Gastrocnemius medialis (tissue), 4 donors: Measurements from ENCODE around the gene GRID1. TPM values are rescaled to one million over a fixed set of nuclear protein-coding genes. Genes with fewer than 3 reads are reported as not detected.

ENCODE experiments used
- ATAC-seq, 2 donors: fragments of 150-250 bp; one replicate each; pipeline ENCODE4 v1.9.1; 2016
- DNase-seq, 2 donors: peaks; one replicate each; pipeline ENCODE4 v3.0.0-alpha.2; 2019
- H3K27ac ChIP-seq, 4 donors: fragments of 200-600 bp; sonication (generic); 1 replicate in 1 of 4; 2 replicates in 3 of 4; pipeline ENCODE4 v1.5.1; 2016 to 2018; ENCODE audit warnings: mild to moderate bottlenecking in 2 of 4, moderate library complexity in 1 of 4
- H3K27me3 ChIP-seq, 3 donors: fragments of 200-600 bp; sonication (generic) in 2 of 3; 1 replicate in 1 of 3; 2 replicates in 2 of 3; pipeline versions ENCODE4 v1.5.1 to v1.6.0; 2016 to 2019; ENCODE audit warnings: mild to moderate bottlenecking in 1 of 3, moderate library complexity in 1 of 3
- H3K36me3 ChIP-seq, 2 donors: fragments of 200-600 bp; sonication (generic) in 1 of 2; one replicate each; pipeline ENCODE4 v1.5.1; 2017 to 2018
- H3K4me1 ChIP-seq, 2 donors: fragments of 200-600 bp; sonication (generic) in 1 of 2; one replicate each; pipeline ENCODE4 v1.5.1; 2016 to 2017; ENCODE audit warnings: mild to moderate bottlenecking in 2 of 2
- H3K4me3 ChIP-seq, 4 donors: fragments of 200-600 bp; sonication (generic) in 3 of 4; 1 replicate in 1 of 4; 2 replicates in 3 of 4; pipeline ENCODE4 v1.5.1; 2016 to 2019; ENCODE audit warnings: mild to moderate bottlenecking in 2 of 4
- H3K9me3 ChIP-seq, 3 donors: fragments of 200-600 bp; sonication (generic) in 2 of 3; 1 replicate in 1 of 3; 2 replicates in 2 of 3; pipeline ENCODE4 v1.5.1; 2016 to 2019
- CTCF ChIP-seq, 5 experiments: fragments of 450-650 bp in 3 of 5; fragments of 200-600 bp in 2 of 5; sonication (generic) in 2 of 5; IDR thresholded peaks in 4 of 5; conservative IDR thresholded peaks in 1 of 5; 1 replicate in 4 of 5; 2 replicates in 1 of 5; pipeline ENCODE4 v1.5.1; 2016 to 2019; ENCODE audit warnings: antibody characterized with exemption in 5 of 5, mild to moderate bottlenecking in 3 of 5, moderate library complexity in 3 of 5
- POLR2A ChIP-seq, 2 donors: fragments of 450-650 bp; IDR thresholded peaks; one replicate each; pipeline ENCODE4 v1.6.1; 2017; ENCODE audit warnings: antibody characterized with exemption in 2 of 2, mild to moderate bottlenecking in 2 of 2, moderate library complexity in 2 of 2
- in situ Hi-C, 4 donors: fragments of 200-750 bp; cut with MboI; loops; one replicate each; pipeline versions ENCODE4 v1.15.0 to v1.8.0; 2017; ENCODE audit warnings: low sequenced_read_pairs in 4 of 4
- intact Hi-C: fragments of 100-400 bp; cut with DNase I; formaldehyde crosslinking; loops from one replicate; pipeline ENCODE4 v1.15.1; 2023; ENCODE audit warnings: low total_unique reads
- total RNA-seq, 4 donors: library from RNA; depleted of rRNA; stranded (reverse); fragments of >200 nt; gene quantifications; one replicate each; pipeline versions ENCODE4 v1.1.0 to v1.2.3, GENCODE V29; 2016

GRID1 gene
- total RNA-seq, 4 donors from 2014 or later, result 0.17 to 1.4 (median 0.79) TPM

- no peak for ATAC-seq
- TF ChIP-seq CTCF (IDR thresholded peaks at IDR 0.05 in 4 of 5, conservative IDR thresholded peaks at IDR 0.05 in 1 of 5), result no peak
- no peak for TF ChIP-seq POLR2A (IDR thresholded peaks at IDR 0.05)
Measured at GRCh38 chr10:86167762-86168128, 198.8 kb downstream of the GRID1 start.

DNA sequence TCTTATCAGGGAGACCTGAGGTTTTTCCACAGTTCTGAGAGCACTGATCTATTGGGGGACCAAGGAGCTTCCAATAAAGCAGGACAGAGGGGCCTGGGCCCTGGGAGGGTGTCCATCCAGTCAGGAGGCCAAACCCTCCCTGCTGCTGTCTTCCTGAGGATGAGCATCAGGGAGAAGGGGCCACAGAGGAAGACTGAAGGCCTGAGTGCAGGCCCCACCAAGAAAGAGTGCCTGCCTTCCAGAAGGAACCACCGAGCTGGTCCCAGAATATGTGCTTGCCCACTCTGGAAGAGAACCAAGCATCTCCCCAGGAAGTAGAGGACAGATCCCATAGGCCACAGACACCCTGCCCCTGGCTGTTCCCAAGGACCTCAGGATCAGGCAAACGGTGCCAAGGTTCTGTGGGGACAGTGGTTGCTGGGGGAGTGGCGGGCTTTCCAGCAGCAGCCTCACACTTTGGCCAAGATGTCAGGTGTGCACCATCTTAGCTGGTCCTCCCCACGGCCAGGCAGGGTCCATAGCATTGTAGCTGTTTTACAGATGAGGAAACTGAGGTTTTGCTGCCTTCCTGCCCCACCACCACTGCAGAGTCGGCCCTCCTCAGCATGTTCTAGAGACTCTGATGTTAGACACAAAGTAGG lies 199.4 kb downstream of the GRID1 start:
- TF ChIP-seq POLR2A (IDR thresholded peaks at IDR 0.05) (no peak), CTCF (IDR thresholded peaks at IDR 0.05 in 4 of 5, conservative IDR thresholded peaks at IDR 0.05 in 1 of 5) (no peak)
- DNase-seq (no peak), ATAC-seq (no peak)
- no peaks in the 10 kb centered on the region for H3K4me1 ChIP-seq
- H3K4me3 ChIP-seq, result no peak overlapping the region
- H3K27ac ChIP-seq, result no peak overlapping the region
- no peaks in the 10 kb centered on the region for H3K9me3 ChIP-seq
- in situ Hi-C loops (no loop called here), intact Hi-C loops (no loop called here)
- no peaks in the 10 kb centered on the region for H3K36me3 ChIP-seq
- no peaks in the 10 kb centered on the region for H3K27me3 ChIP-seq

More at GRCh38 chr10:86167762-86168128, 198.8 kb downstream of the GRID1 start:
- Histone ChIP-seq H3K4me3 (no peak overlapping the region), H3K36me3 (no peaks in the 10 kb centered on the region), H3K27ac (no peak overlapping the region), H3K4me1 (no peaks in the 10 kb centered on the region), H3K27me3 (no peaks in the 10 kb centered on the region), H3K9me3 (no peaks in the 10 kb centered on the region)
- DNase-seq, result no peak
- intact Hi-C loops, result no loop called here
- in situ Hi-C loops, result no loop called here

GRCh38 chr10:86165666-86166065 lies 200.9 kb downstream of the GRID1 start:
- Histone ChIP-seq H3K36me3 (no peaks in the 10 kb centered on the region), H3K9me3 (no peaks in the 10 kb centered on the region), H3K27ac (no peak overlapping the region), H3K4me1 (no peaks in the 10 kb centered on the region), H3K27me3 (no peaks in the 10 kb centered on the region), H3K4me3 (no peak overlapping the region)
- DNase-seq, result no peak
- in situ Hi-C loops, result no loop called here
- TF ChIP-seq POLR2A (IDR thresholded peaks at IDR 0.05), result no peak
- TF ChIP-seq CTCF (IDR thresholded peaks at IDR 0.05 in 4 of 5, conservative IDR thresholded peaks at IDR 0.05 in 1 of 5), result no peak
- intact Hi-C loops, result no loop called here
- ATAC-seq, result no peak

- no peak for TF ChIP-seq CTCF (IDR thresholded peaks at IDR 0.05 in 4 of 5, conservative IDR thresholded peaks at IDR 0.05 in 1 of 5)
- no peak for TF ChIP-seq POLR2A (IDR thresholded peaks at IDR 0.05)
- no peak overlapping the region for H3K27ac ChIP-seq
- in situ Hi-C loops (no loop called here), intact Hi-C loops (no loop called here)
- no peaks in the 10 kb centered on the region for H3K27me3 ChIP-seq
- ATAC-seq (no peak), DNase-seq (no peak)
- no peaks in the 10 kb centered on the region for H3K4me1 ChIP-seq
- H3K9me3 ChIP-seq, result no peaks in the 10 kb centered on the region
- no peaks in the 10 kb centered on the region for H3K36me3 ChIP-seq
- H3K4me3 ChIP-seq, result no peak overlapping the region
Measured at GRCh38 chr10:86164960-86165630, 201.5 kb downstream of the GRID1 start.
